Measurements from ENCODE around the gene ADAM12.
"Not testable (repeated sequence)": the region's sequence is repeated elsewhere in the genome, so short reads cannot be mapped to it uniquely, and the experiment has no call there.

The ADAM12 gene

GRCh38 chr10:126402721-126403695, 14.7 kb upstream of the ADAM12 start:
- no peak for DNase-seq

- DNase-seq = no peak
Measured at GRCh38 chr10:126400641-126401040, 12.4 kb upstream of the ADAM12 start.

- no peak for DNase-seq
Measured at GRCh38 chr10:126398924-126399323, 10.6 kb upstream of the ADAM12 start.

- DNase-seq = no peak
Measured at GRCh38 chr10:126398383-126398743, 10.1 kb upstream of the ADAM12 start.

DNA sequence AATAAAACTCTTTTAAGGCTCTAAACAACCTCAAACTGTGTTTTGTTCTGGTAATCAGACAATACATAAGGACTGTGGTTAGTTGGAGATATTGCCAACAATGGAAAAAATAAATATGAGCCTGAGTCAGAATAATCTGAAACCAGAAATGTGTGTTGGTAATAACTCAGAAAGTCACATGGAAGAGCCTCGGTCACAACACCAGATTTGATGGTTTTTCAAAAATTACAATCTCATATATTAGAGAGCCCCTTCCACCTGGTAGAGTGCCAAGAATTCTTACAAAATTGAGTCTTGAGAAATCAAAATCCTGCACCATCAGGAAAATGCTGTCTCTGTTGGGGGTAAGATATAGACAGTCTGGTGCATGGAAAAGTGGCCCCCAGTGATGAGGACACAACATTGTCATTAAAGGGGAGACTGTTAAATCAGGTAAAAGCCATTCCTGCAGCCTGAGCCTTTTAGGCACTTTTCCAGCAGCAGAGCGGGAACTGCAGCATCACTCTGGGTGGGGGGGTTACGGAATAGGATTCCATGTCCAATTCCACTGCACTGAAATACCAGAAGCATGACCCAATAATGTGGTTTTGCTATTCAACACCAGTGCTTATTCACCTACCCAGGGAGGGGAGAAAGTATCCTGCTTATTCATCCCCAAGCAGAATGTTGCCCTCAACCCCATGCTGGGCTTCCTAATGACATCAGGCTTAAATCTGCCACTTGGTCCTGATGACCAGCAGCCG, 9.5 kb upstream of the ADAM12 start:
- DNase-seq = no peak

DNA sequence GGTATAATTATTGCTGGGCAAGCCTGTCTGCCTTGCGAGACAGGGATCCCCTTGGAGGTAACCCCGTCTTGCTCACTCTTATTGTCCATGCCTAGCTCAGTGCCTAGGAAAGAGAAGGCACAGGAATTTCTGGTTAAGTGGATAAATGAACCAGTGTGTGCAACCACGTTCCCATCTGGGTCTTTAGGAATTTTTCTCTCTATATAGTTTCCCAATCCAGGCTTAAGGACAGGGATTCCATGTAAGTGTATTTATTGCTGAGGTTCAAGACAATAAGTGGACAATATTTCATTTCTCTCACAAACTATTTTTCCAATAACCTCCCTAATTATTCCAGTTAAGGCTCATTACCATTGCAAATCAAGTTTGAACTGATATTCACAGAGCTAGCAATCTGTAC, 8.9 kb upstream of the ADAM12 start:
- DNase-seq = no peak

DNA sequence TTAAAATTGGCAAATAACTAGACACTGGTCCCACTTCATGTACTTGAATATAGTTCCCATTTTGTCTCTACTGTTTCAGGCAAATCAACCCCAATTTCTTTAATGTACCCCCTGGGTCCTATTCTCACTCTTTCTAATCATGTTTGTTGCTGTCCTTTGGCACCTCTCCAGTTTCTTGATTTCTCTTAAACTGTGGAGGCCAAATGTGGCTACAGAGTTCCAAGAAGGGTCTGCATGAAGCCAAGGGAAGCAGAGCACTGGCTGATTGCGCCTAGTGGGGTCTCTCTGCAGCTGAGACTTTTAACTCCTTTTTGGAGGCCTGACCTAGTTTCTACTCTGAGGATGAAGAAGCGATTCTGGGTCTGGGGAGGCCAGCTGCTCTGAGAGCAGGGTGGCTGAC, 6.7 kb upstream of the ADAM12 start:
- no peak for DNase-seq

DNA sequence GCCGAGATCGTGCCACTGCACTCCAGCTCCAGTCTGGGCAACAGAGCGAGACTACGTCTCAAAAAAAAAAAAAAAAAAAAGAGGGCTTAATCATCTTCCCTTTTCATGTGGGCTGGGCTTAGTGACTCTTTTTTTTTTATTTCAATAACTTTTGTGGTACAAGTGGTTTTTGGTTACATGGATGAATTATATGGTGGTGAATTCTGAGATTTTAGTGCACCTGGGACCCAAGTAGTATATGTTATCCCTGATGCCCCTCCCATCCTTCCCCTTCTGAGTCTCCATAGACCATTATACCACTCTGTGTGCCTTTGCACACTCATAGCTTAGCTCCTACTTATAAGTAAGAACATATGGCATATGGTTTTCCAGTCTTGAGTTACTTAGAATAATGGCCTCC, 4.8 kb upstream of the ADAM12 start:
- DNase-seq = no peak

- no peak for DNase-seq
Measured at GRCh38 chr10:126392469-126392868, 4.2 kb upstream of the ADAM12 start.

GRCh38 chr10:126392068-126392467, 3.8 kb upstream of the ADAM12 start:
- DNase-seq = no peak

- DNase-seq = no peak
Measured at GRCh38 chr10:126391192-126391885, 3.1 kb upstream of the ADAM12 start.

DNA sequence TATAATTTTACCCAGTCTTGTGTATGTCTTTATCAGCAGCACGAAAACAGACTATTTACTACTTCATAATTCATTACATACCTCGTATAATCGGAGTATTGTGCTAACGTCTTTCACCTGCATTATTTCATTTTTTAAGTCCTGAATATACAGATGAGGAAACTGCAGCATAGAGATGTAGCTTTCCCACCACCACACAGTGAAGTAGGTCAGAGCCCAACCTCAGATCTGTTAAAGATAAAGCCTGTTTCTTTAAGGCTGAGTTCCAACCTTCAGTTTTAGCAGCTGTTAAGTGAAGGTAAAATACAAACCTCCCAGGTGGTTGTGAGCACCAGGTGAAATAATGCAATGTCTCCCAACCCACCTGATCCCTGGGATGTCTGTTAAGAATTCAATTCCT, 2.0 kb upstream of the ADAM12 start:
- no peak for DNase-seq

DNA sequence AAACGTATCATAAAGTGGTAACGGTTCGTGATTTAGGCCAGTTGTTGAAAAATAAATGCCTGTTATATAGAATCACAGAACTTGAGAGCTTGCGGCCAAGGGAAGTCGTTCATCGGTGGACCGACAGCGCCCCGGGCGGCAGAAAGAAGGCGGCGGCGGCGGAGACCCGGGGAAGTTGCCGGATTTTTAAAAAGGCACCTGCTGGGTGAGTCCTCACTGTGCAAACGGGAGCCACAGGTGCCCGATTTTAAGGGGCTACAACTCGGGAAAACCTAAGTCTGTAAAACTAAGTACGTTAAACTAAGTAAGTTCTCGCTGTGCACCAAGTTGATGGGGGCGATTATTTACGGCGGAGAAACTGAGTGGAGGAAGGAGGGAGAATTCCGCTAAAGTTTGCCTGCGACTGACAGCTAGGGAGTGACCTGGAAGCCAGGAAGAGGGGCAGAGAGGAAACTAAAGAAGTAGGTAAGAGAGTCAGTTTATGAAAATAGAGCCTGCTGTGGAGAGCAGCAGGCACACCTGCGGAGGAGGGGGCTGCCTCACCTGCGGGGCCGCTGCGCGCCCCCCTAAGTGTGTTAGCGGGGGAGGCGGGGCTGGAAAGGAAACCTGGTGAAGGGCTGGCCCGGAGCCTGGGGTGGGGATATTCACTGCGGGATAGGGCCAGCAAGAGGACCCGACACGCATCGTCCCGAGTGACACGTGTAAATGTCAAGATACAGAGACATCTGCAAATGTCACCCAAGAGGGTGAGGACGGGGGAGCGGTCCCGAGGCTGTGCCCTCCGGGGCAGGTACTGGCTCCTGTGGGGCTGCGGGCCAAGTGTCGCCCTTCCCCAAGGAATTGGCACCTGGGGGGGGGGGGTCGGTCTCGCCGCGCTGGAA, 996 bp downstream of the ADAM12 start:
- DNase-seq = peak; percentile 88

- no peak for DNase-seq
Measured at GRCh38 chr10:126384269-126384873, 3.9 kb downstream of the ADAM12 start.

DNA sequence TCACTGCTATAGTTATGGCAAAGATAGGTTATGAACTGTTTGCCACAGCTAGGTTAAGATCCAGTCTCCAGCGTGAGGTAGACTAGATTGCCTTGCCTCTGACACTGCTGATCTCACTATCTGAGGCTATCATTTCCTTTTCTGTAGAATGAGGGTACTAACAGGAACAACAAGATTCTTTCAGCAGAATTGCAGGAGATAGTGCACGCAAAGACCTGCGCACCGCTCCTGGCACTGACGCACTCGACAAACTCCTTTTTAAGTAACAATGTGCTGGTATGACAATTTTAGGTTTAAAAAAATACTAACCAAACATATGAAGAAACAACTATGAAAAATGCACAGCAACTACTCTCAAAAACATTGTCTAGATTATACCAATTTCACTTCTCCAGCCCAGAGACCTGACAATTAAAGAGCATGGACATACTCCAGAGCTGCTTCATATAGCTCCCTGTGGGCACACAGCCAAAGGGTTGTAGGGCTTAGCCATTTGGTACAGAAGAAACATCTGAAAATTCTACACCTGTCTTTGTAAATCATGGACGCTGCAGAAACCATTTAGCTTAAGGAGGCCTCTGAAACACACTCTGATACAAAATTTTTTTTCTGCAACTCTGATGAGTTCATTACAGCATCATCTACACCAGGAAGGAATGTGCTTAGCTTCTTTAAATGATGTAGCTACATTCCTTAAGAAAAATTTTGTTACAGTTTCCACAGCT, 7.8 kb downstream of the ADAM12 start:
- no peak for DNase-seq

DNA sequence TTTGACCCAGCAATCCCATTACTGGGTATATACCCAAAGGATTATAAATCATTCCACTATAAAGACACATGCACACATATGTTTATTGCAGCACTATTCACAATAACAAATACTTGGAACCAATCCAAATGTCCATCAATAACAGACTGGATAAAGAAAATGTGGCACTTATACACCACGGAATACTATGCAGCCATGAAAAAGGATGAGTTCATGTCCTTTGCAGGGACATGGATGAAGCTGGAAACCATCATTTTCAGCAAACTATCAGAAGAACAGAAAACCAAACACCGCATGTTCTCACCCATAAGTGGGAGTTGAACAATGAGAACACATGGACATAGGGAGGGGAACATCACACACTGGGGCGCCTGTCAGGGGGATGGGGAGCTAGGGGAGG, 9.1 kb downstream of the ADAM12 start:
- not testable (repeated sequence) for DNase-seq

DNA sequence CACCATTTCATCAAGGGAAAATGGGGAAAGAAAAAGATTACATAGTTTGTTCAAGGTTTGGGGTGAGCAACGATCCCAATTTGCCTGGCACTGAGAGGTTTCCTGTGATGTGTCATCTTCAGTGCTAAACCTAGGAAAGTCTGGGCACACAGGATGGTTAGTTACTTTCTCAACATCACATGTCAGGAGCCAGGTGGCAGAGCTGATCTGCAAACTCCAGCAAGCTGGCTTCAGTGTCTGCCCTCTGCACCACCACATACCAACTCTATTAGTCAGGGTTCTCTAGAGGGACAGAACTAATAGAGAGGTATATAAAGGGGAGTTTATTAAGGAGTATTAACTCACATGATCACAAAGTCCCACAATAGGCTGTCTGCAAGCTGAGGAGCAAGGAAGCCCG, 11.3 kb downstream of the ADAM12 start:
- DNase-seq = no peak

GRCh38 chr10:126375926-126376554, 12.2 kb downstream of the ADAM12 start:
- DNase-seq = no peak

- no peak for DNase-seq
Measured at GRCh38 chr10:126375299-126375698, 13.0 kb downstream of the ADAM12 start.

DNA sequence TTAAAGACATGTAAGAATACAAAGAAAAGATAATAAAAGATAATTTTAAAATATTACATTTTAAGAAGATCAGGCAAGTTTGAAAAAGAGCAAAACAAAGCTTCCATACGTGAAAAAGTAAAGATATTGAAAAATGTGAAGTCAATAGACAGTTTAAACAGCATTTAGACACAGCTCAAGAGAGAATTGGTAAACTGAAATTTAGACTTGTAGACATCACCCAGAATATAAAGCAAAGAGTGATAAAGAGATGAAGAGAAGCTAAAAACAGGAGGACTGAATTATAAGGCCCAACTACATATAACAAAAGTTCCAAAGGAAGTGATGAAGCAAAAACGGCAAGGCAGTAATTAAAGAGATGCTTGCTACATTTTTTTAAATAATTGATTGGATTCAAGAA, 13.8 kb downstream of the ADAM12 start:
- DNase-seq = no peak

DNA sequence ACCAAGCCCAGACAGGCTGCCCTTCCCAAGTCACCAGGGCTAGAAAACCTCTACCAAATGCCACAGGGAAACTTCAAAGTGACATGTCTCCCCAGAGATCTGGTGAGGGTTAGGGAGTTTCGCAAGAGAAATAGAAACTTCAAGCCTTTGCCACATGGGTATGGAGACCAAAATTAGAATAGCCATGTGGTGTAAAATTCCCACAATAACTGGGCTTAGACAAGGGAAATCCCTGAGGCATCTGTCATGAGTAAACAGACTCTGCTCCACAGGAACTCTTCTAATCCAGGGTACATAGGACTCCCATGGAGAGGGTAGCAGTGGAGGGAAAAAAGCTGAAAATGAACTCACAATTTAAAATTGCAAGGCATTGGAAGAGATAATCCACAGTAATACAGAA, 14.3 kb downstream of the ADAM12 start:
- DNase-seq = no peak
